Retina (tissue), 1 donor: ENCODE results near the gene CREB3.

Experiments
- DNase-seq: peaks from one replicate; pipeline ENCODE4 v3.0.0-alpha.2; 2016

The CREB3 gene

DNA sequence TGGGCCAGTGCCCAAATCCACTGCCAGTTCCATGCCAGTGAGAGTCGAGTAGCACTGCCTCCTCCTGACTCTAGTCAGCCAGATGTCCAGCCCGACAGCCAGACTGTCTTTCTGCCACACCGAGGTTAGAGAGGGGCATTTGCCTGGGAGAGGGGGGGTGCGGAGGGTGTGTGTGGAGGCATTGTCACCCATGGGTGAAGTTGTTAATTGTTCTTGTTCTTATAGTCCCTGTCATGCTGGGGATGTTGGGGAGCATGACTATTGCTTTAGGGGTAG is 17.7 kb downstream of the CREB3 start:
- DNase-seq, result no peak

DNA sequence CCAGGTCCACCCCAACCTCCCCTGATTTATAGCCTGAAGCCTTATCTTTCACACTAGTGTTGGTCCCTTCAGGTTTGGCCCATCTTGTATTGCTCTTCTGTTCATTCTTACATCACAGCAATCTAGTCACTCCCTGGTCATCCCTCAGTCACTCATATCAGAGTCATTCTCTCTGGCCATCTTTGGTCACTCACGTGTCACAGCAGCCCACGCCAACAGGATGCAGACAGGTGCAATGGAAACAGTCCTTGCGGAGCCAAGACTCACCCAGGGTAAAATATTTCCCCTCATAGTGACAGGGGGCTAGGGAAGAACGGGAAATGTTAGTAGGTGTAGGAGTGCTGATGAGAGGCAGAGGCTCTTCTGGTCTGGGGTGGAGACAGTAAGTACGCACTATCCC is 21.0 kb downstream of the CREB3 start:
- DNase-seq, result no peak

DNA sequence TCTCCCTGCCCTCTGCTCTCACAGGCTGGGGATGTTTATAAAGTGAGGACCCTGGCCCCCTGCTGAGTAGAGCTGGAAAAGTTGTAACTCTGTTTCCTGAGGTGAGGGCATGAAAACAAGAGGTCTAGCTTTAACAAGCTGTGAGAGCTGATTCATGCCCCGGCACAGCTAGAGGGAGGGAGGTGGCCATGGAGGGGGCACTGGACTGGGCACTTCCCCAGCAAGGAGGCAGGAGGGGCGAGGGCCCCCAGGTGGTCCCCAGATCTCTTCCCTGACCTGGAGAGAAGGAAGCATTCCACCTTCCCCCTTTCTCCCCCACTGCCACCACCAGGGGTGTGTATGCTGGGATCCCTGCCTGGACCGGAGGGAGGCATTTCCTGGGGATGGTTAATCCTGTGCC is 21.8 kb downstream of the CREB3 start, which contains the start of gene MSMP:
MSMP (minus strand) TSS at position 13 of the 400 bp plus-strand sequence. CDS start 147 bp downstream, outside the sequence.
- no peak for DNase-seq

DNA sequence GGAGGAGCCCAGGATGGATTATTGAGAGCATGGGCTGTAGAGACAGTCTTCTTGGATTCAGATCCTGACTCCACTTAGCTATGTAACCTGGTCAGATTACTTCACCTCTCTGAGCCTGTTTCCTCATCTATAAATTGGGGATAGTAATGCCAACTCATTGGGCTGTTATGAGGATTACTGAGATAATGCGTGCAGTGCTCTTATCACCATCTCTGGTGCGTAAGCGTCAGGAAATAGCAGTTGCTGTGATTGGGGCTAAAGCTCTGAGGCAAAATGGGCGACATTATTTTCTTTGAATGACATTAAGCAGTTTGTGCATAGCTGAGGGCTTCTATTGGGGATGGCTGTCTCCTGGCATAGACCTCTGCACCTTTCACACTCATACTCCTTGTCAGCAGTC is 22.6 kb downstream of the CREB3 start:
- no peak for DNase-seq

DNA sequence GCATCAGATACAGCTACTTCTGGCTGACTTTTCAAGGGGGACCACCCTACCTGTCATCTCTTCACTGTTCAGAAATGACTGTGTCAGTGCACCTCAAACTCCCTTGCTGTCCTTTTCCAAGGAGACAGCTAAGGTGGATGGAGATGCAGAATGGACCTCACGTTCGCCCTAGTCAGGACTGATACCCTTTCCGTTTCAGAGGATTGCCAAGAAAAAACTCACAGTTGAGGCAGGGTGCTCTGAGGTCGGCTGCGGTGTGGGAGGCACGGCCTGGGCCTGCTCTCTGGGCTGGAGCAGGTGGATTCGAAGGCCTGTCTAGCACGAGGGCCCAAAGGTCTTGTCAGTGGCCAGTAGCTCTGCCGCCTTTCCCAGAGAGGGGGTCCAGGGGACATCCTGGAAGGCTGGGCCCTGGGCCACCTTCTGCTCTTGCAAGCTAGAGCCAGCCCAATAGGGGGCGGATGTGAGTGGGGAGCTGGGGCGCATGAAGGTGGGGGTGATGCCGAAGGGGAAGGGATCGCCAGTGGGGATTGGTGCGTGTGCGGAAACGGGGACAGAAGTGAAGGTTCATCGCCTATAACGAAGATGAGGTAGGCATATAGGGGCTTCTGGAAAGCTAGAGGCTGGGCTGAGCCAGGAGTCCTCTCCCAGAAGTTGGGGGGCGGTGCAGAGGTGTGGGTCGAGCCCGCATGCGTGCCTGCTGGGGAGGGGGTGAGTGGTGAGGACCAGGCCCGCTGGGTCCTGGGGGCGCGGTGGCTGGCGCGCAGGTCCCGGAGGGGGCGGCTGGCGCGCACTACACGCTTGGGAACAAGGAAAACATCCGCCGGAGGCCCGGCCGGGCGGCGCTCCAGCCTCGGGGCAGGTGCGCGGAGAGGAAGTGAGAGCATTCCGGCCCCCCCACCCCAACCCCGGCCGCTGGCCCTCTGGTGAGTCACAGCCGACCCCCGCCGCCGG is 24.1 kb downstream of the CREB3 start:
- DNase-seq, result peak; percentile 84

DNA sequence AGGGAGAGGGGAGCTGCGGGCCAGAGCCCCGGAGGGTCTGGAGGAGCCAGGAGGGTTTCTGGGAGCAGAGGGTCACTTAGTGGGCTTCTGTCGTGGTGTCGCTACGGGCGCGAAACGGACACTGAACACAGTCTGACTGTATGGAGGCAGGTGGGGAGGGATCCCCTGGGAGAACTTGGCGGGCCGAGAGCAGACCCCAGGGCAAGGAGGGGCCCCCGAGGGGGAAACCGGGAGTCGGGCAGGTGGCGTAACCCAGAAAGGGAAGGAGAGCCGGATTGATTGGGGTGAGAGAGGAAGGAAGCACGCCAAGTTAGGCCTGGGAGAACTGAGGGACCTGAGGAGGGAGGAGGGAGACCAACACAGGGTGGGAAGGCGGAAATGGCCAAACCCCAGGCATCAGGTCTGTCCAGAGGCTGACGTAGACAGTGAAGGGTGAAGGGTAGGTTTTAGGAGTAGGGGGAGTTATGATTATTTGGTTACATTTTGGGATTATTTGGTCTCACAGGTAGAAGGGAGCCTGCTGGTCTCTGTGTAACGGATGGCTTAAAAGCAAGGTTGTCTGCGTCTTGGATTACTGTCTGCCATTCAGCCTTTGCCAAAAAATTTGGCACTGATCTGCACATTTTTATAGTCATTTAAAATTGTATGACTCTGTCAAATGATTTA is 24.9 kb downstream of the CREB3 start:
- peak; percentile 82 for DNase-seq

- no peak for DNase-seq
Measured at GRCh38 chr9:35757892-35758275, 25.4 kb downstream of the CREB3 start.

- DNase-seq, result no peak
Measured at GRCh38 chr9:35758475-35759050, 26.1 kb downstream of the CREB3 start.

DNA sequence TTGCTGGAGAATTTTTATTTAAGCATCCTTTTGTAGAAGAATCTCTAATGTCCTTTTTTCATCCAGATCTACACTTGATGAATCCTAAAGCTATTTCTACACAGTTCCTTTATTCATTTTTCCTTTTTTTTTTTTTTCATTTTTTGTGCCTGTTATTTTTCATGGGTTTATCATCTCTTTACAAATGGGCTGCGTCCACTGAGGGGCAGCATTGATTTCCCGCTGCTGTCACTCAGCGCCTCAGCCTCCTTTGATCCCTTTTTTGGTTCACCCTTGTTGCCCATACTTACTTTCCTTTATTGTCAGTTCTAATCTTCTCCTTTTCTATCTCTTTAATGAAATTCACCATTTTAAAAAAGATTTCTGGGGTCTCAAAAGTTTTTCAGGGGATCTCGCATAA is 27.3 kb downstream of the CREB3 start:
- DNase-seq, result no peak

DNA sequence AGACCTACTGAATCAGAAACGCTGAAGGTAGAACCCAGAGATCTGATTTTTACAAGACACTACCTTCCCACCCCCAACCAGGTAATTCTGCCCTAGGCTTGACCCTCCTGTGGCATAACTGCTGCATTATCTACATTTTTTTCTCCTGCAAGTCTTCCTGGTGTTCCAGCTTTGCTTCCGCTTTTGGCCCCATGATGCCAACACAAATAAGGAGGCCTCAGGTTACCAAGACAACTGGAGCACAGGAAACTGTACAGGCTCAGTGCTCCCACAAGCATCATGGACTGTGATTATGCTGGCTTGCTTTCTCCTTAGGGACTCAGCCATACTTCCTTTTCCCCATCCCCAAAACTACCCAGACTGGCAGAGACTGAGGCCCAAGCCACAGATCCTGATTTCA is 28.2 kb downstream of the CREB3 start:
- DNase-seq, result no peak

- DNase-seq, result no peak
Measured at GRCh38 chr9:35763181-35763580, 30.7 kb downstream of the CREB3 start.

- no peak for DNase-seq
Measured at GRCh38 chr9:35763803-35764202, 31.3 kb downstream of the CREB3 start.

- no peak for DNase-seq
Measured at GRCh38 chr9:35766997-35767396, 34.5 kb downstream of the CREB3 start.

- DNase-seq, result no peak
Measured at GRCh38 chr9:35767458-35767857, 35.0 kb downstream of the CREB3 start.

DNA sequence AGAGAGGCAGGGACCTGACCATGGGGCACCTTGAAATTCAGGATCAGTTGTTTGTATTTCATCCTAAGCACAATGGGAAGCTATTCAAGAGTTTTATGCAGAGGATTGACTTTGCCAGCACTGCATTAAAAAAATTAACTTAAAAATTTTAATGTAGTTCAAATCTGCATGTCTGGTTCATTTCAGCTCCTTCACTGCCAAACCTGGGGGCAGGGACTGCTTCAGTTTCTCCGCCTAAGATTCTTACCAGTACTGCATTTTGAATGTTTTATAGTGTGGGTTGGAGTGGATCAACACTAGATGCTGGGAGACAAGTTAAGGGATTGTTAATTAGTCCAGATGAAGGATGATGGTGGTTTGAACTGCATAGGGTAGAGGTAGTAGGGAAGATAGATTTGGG is 37.3 kb downstream of the CREB3 start:
- no peak for DNase-seq

DNA sequence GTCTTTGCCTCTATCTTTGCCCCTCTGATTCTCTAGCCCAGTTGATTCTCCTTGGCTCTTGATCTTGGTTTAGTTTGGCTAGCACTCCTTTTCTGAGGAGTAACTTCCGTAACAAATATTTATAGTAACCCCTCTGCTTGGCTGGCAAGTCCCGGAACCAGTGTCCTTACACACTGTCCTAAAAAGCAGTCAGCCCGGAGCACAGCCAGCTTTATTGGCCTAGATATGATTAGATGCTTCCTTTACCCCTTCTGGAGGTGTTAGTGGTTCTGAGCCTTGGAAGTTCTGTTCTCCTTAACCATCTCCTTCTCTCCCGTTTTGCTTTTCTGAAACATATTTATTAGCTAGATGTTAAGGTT is 38.6 kb downstream of the CREB3 start:
- no peak for DNase-seq

GRCh38 chr9:35771534-35771933 is 39.1 kb downstream of the CREB3 start:
- DNase-seq, result no peak

DNA sequence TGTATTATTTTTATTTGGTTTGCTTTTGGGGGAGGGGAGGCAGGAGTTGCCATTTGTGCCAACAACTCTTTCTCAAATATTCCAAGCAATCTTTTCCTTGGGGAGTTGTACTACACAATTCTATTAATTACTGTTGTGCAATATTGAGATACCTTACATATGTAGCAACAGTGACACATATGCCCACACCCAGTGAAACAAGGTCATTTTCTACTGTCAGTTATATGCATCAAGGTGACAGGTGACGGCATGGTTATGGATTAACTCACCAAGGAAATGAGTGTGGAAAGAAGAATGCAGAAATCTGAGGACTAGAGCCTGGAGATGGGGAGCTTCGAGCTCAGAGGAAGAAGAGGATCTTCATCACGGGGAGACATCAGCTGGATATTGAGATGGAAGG is 39.5 kb downstream of the CREB3 start:
- DNase-seq, result no peak

DNA sequence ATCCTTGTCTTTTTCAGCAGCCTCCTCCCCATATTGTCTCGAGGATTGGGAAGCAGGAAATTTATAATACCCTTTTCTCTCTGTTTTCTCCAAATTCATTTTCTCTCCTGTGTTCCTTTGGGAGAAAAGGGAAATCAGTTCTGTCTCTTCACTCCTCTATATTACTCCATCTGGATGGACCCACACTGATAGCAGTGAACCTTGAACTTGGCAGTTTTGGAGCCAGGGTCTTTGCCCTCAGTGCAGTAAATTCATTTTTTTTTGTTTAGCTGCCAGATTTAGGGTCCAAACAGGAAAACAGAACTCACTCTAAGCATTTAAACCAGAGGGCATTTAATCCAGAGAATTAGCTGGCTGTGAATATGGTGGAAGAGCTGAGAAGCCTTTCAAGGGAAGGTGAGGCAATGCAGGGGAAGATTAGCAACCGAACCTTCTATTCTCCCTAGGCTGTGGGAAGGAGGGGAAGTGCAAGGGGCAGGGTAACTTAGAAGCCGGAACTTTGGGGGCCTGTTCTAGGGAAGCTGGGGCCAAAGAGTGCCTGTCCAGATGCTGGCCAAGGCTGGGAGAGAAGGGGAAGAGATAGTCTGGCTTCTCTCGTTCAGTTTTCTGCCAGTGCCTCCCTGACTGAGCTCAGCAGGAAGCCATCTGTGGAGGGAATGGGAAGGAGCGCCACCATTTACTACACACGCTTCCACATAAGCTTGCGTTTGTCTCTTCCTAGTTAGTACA is 42.6 kb downstream of the CREB3 start:
- peak; percentile 24 for DNase-seq

DNA sequence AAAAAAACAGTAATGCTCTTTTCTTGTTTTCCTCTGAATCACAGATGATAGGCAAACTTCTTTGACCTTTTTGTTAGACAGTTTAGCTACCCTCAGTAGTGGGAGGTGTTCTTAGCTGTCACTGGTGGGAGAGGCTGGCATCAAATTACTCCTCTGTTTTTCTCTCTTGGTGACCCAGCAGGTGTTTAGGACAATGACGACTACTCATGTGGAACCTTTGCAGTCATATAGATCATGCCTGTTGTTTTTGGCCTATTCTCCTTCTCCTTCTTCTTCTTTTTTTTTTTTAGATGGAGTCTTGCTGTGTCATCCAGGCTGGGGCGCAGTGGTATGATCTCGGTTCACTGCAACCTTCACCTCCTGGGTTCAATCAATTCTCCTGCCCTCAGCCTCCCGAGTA is 43.6 kb downstream of the CREB3 start:
- no peak for DNase-seq

- no peak for DNase-seq
Measured at GRCh38 chr9:35778496-35778895, 46.0 kb downstream of the CREB3 start.

DNA sequence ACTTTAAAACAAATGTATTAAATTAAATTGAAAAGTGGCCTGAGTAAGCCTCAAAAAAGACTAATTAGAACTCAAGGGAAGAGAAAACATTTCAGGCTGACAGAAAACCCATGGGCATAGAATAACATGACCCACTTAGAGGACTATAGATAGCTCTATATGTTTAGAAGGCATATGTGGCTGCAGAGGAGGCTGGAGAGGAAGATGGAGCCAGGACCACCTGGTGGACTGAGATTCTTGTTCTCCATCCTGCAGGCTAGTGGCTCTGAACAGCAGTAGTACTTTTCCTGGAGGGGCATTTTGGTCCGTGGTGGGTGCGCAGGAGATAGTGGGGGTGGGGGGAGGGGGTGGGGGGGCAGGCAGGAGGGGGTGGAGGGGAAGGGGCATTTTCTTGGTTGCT is 48.6 kb downstream of the CREB3 start:
- no peak for DNase-seq

GRCh38 chr9:35783418-35783817 is 51.0 kb downstream of the CREB3 start:
- DNase-seq, result no peak
